Stimulated activated CD8-positive, alpha-beta memory T cell treated with anti-CD3 and anti-CD28 coated beads, Interleukin-15, amount 100 ng/mL, for 4 hours (primary cell): Measurements from ENCODE around the gene KBTBD12.
"Not testable (repeated sequence)": the region's sequence is repeated elsewhere in the genome, so short reads cannot be mapped to it uniquely, and the experiment has no call there.

Experiments
- DNase-seq, 2 donors: peaks; one replicate each; pipeline ENCODE4 v3.0.0-alpha.2; 2020; ENCODE audit warnings: low read depth in 2 of 2

KBTBD12 gene

GRCh38 chr3:127903611-127904375 is 11.2 kb upstream of the KBTBD12 start:
- DNase-seq = no peak

GRCh38 chr3:127905556-127905955 is 9.5 kb upstream of the KBTBD12 start:
- no peak for DNase-seq

- not testable (repeated sequence) for DNase-seq
These were observed 8.4 kb upstream of the KBTBD12 start for GRCh38 chr3:127906653-127907052.

GRCh38 chr3:127908202-127908601 is 6.8 kb upstream of the KBTBD12 start:
- no peak for DNase-seq

- no peak for DNase-seq
These were observed 6.1 kb upstream of the KBTBD12 start for GRCh38 chr3:127908951-127909350.

GRCh38 chr3:127909646-127910045 is 5.4 kb upstream of the KBTBD12 start:
- DNase-seq = no peak

GRCh38 chr3:127911421-127911931 is 3.6 kb upstream of the KBTBD12 start:
- no peak for DNase-seq

GRCh38 chr3:127913841-127914240 is 1.2 kb upstream of the KBTBD12 start:
- not testable (repeated sequence) for DNase-seq

- DNase-seq = no peak
These were observed 448 bp upstream of the KBTBD12 start for GRCh38 chr3:127914584-127914983.

- DNase-seq = no peak
These were observed 983 bp downstream of the KBTBD12 start for GRCh38 chr3:127915937-127916493.

- no peak for DNase-seq
These were observed 5.7 kb downstream of the KBTBD12 start for GRCh38 chr3:127920738-127921137.

- no peak for DNase-seq
These were observed 8.6 kb downstream of the KBTBD12 start for GRCh38 chr3:127923611-127924010.

GRCh38 chr3:127925384-127925783 is 10.4 kb downstream of the KBTBD12 start:
- no peak for DNase-seq

GRCh38 chr3:127927829-127928604 is 13.0 kb downstream of the KBTBD12 start:
- DNase-seq = no peak

- no peak for DNase-seq
These were observed 14.9 kb downstream of the KBTBD12 start for GRCh38 chr3:127929818-127930413.

GRCh38 chr3:127933396-127933795 is 18.4 kb downstream of the KBTBD12 start:
- DNase-seq = no peak

- no peak for DNase-seq
These were observed 23.8 kb downstream of the KBTBD12 start for GRCh38 chr3:127938800-127939199.

GRCh38 chr3:127940116-127940515 is 25.1 kb downstream of the KBTBD12 start:
- no peak for DNase-seq

- DNase-seq = no peak
These were observed 27.6 kb downstream of the KBTBD12 start for GRCh38 chr3:127942613-127943012.

- no peak for DNase-seq
These were observed 33.2 kb downstream of the KBTBD12 start for GRCh38 chr3:127948211-127948610.

- no peak for DNase-seq
These were observed 34.5 kb downstream of the KBTBD12 start for GRCh38 chr3:127949446-127950055.

- no peak for DNase-seq
These were observed 36.2 kb downstream of the KBTBD12 start for GRCh38 chr3:127951276-127951675.
